DND-41 (cell line): ENCODE results near the gene MINDY1.

Experiments used
- EZH2 ChIP-seq: IDR thresholded peaks from 3 replicates; pipeline ENCODE4 v1.6.1; 2012; ENCODE audit warnings: borderline replicate concordance, low read depth, mild to moderate bottlenecking, moderate library complexity, low read length, inconsistent platforms; ENCODE audit not compliant: severe bottlenecking
- TF ChIP-seq, protein P1 (sequence below): IDR thresholded peaks from 2 replicates; pipeline ENCODE4 v1.5.1; 2012; ENCODE audit warnings: borderline replicate concordance, low read length, moderate library complexity, mild to moderate bottlenecking; ENCODE audit not compliant: poor library complexity, severe bottlenecking; ENCODE audit errors: extremely low read depth

- TF ChIP-seq, protein P1, sequence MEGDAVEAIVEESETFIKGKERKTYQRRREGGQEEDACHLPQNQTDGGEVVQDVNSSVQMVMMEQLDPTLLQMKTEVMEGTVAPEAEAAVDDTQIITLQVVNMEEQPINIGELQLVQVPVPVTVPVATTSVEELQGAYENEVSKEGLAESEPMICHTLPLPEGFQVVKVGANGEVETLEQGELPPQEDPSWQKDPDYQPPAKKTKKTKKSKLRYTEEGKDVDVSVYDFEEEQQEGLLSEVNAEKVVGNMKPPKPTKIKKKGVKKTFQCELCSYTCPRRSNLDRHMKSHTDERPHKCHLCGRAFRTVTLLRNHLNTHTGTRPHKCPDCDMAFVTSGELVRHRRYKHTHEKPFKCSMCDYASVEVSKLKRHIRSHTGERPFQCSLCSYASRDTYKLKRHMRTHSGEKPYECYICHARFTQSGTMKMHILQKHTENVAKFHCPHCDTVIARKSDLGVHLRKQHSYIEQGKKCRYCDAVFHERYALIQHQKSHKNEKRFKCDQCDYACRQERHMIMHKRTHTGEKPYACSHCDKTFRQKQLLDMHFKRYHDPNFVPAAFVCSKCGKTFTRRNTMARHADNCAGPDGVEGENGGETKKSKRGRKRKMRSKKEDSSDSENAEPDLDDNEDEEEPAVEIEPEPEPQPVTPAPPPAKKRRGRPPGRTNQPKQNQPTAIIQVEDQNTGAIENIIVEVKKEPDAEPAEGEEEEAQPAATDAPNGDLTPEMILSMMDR, result no peak
- no peak for TF ChIP-seq EZH2
These were observed 29.7 kb upstream of the MINDY1 start, which contains the start of gene BNIPL for GRCh38 chr1:151036356-151036755.
